Upper lobe of left lung (tissue), 4 donors: ENCODE results near the gene METRNL.

Source experiments
- POLR2A ChIP-seq, 4 donors: fragments of 450-650 bp; IDR thresholded peaks; one replicate each; pipeline ENCODE4 v1.5.1; 2016 to 2017; ENCODE audit warnings: antibody characterized with exemption in 4 of 4, mild to moderate bottlenecking in 2 of 4
- POLR2AphosphoS5 ChIP-seq, 2 donors: sonication (generic); formaldehyde crosslinking; IDR thresholded peaks; one replicate each; pipeline ENCODE4 v1.5.1; 2017; ENCODE audit warnings: antibody characterized with exemption in 2 of 2
- TF ChIP-seq, protein P1 (sequence below), 6 experiments: fragments of 450-650 bp in 4 of 6; fragments of 200-600 bp in 2 of 6; sonication (generic) in 2 of 6; IDR thresholded peaks; one replicate each; pipeline ENCODE4 v1.5.1; 2016 to 2019; ENCODE audit warnings: antibody characterized with exemption in 6 of 6

DNA sequence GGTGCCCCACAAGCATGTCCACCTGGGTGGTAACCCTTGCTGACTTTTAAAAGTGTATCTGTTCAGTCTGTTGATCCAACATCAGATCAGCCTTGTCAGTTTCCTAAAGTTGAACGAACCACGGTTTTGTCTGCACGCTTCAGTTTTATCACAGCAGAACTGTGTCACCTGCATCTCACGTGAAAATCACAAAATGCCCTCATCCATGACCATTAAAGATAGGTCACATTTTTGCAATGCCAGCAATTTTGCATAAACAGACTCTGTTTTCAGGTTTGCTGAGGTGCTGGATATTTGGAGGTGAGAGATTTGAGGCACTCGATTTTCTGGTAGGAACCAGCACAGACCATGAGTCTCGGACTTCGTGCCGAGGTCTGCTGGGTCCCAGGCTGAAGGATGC is 3.0 kb downstream of the METRNL start:
- TF ChIP-seq POLR2AphosphoS5 (IDR thresholded peaks at IDR 0.05) (no peak), POLR2A (IDR thresholded peaks at IDR 0.05) (no peak)
- TF ChIP-seq, protein P1, sequence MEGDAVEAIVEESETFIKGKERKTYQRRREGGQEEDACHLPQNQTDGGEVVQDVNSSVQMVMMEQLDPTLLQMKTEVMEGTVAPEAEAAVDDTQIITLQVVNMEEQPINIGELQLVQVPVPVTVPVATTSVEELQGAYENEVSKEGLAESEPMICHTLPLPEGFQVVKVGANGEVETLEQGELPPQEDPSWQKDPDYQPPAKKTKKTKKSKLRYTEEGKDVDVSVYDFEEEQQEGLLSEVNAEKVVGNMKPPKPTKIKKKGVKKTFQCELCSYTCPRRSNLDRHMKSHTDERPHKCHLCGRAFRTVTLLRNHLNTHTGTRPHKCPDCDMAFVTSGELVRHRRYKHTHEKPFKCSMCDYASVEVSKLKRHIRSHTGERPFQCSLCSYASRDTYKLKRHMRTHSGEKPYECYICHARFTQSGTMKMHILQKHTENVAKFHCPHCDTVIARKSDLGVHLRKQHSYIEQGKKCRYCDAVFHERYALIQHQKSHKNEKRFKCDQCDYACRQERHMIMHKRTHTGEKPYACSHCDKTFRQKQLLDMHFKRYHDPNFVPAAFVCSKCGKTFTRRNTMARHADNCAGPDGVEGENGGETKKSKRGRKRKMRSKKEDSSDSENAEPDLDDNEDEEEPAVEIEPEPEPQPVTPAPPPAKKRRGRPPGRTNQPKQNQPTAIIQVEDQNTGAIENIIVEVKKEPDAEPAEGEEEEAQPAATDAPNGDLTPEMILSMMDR (IDR thresholded peaks at IDR 0.05): no peak
